HepG2 (cell line): ENCODE measurements around the gene PPP1R16B. TPM values are rescaled to one million over a fixed set of nuclear protein-coding genes. Genes with fewer than 3 reads are reported as not detected.
A peak's percentile ranks its signal among the peaks of the same experiment; 100 is the strongest.

ENCODE experiments used
- ATAC-seq: fragments of 200-7000 bp; cut with Tn5 transposase; 3 replicates; pipeline ENCODE4 v1.9.1; 2020; ENCODE audit warnings: mild to moderate bottlenecking, moderate library complexity
- BruUV-seq: library from RNA; stranded (reverse); fragments of 400-500 nt; replicated peaks from 2 replicates; lab custom pipeline; 2021; lab: Mats Ljungman, UMichigan
- CTCF ChIA-PET: fragments of 300-600 bp; formaldehyde crosslinking; extraction: SDS; loops from one replicate; lab custom pipeline; 2021; ENCODE audit warnings: low total read pairs, inconsistent platforms, low intra/inter-chr PET ratio; lab: Yijun Ruan, JAX
- POLR2A ChIA-PET: fragments of 350-600 bp; sonication (Branson Sonifier 250); formaldehyde crosslinking; loops from one replicate; lab custom pipeline; 2020; ENCODE audit warnings: antibody characterized with exemption, inconsistent platforms; lab: Yijun Ruan, JAX
- DNase-seq: peaks from one replicate; pipeline ENCODE4 v3.0.0-alpha.2; 2015; ENCODE audit warnings: low spot score
- FAIRE-seq: peaks from 3 replicates; lab custom pipeline; 2011; peaks lifted over from hg19 to GRCh38; lab: Jason Lieb, UNC
- H2AFZ ChIP-seq: one replicate; pipeline ENCODE4 v1.6.1; 2011; ENCODE audit warnings: low read length, inconsistent platforms
- H3K27ac ChIP-seq: fragments of 300-600 bp; 3 replicates; pipeline ENCODE4 v1.8.0; 2011; ENCODE audit warnings: mixed run types, mild to moderate bottlenecking, mixed read lengths, low read length, inconsistent platforms; ENCODE audit not compliant: insufficient read depth; ENCODE audit errors: extremely low read length
- H3K27me3 ChIP-seq, 2 experiments: fragments of 200-600 bp in 1 of 2; 2 replicates in 1 of 2; 3 replicates in 1 of 2; pipeline versions ENCODE4 v1.6.0 to v1.8.0; 2011; ENCODE audit warnings: low read length in 2 of 2, mild to moderate bottlenecking in 2 of 2, moderate library complexity in 2 of 2, inconsistent platforms in 1 of 2; ENCODE audit not compliant: insufficient read depth in 2 of 2, control insufficient read depth in 1 of 2
- H3K36me3 ChIP-seq, 2 experiments: fragments of 200-600 bp in 1 of 2; replicated peaks in 1 of 2; 2 replicates in 1 of 2; 3 replicates in 1 of 2; pipeline versions ENCODE4 v1.5.1 to v1.8.0; 2011; ENCODE audit warnings: low read length in 2 of 2, inconsistent platforms in 1 of 2; ENCODE audit not compliant: insufficient read depth in 2 of 2, control insufficient read depth in 1 of 2
- H3K4me1 ChIP-seq: 2 replicates; pipeline ENCODE4 v1.5.1; 2012; ENCODE audit warnings: low read length, inconsistent platforms; ENCODE audit not compliant: insufficient read depth
- H3K4me2 ChIP-seq: 2 replicates; pipeline ENCODE4 v1.6.0; 2011; ENCODE audit warnings: low read depth, low read length, inconsistent platforms
- H3K4me3 ChIP-seq, 3 experiments: fragments of 200-600 bp in 1 of 3; sonication (generic), shearing (Covaris generic) in 1 of 3; replicated peaks in 1 of 3; 2 replicates each; pipeline ENCODE4 v1.5.1; 2011 to 2016; ENCODE audit warnings: low read length in 3 of 3, inconsistent platforms in 2 of 3, low read depth in 2 of 3, mild to moderate bottlenecking in 2 of 3, control low read depth in 1 of 3, mixed read lengths in 1 of 3; ENCODE audit not compliant: insufficient read depth in 1 of 3
- H3K79me2 ChIP-seq: one replicate; pipeline ENCODE4 v1.6.1; 2011; ENCODE audit warnings: low read length, inconsistent platforms; ENCODE audit not compliant: insufficient read depth
- H3K9ac ChIP-seq: 2 replicates; pipeline ENCODE4 v1.6.0; 2011; ENCODE audit warnings: mild to moderate bottlenecking, low read depth, low read length, inconsistent platforms; ENCODE audit not compliant: insufficient read depth
- H3K9me3 ChIP-seq: 2 replicates; pipeline ENCODE4 v1.5.1; 2012; ENCODE audit warnings: mild to moderate bottlenecking, low read length
- H4K20me1 ChIP-seq: 2 replicates; pipeline ENCODE4 v1.6.0; 2011; ENCODE audit warnings: inconsistent platforms, mild to moderate bottlenecking, low read length, moderate library complexity; ENCODE audit not compliant: insufficient read depth
- HOXA9 ChIP-seq: sonication (generic); formaldehyde crosslinking; IDR thresholded peaks from 2 replicates; pipeline ENCODE4 v1.8.1; 2022; ENCODE audit warnings: missing genetic modification reagents, mild to moderate bottlenecking, moderate library complexity, borderline replicate concordance
- KDM3A ChIP-seq: IDR thresholded peaks from 2 replicates; pipeline ENCODE4 v1.6.1; 2018; ENCODE audit warnings: low read depth, missing compliant biosample characterization
- PCBP2 ChIP-seq: fragments of 200-400 bp; formaldehyde crosslinking; optimal IDR thresholded peaks from 2 replicates; pipeline ENCODE3; 2018; ENCODE audit warnings: low read length, low read depth; ENCODE audit not compliant: poor library complexity, severe bottlenecking
- RORA ChIP-seq: sonication (generic); formaldehyde crosslinking; IDR thresholded peaks from 2 replicates; pipeline ENCODE4 v1.5.0; 2020; ENCODE audit warnings: mild to moderate bottlenecking, missing genetic modification reagents, moderate library complexity
- ZNF235 ChIP-seq: sonication (generic); formaldehyde crosslinking; IDR thresholded peaks from 2 replicates; pipeline ENCODE4 v1.8.1; 2023; ENCODE audit warnings: mild to moderate bottlenecking, missing genetic modification reagents, borderline replicate concordance
- ZNF7 ChIP-seq: IDR thresholded peaks from 2 replicates; pipeline ENCODE4 v1.6.1; 2016; ENCODE audit warnings: missing biosample characterization, missing genetic modification reagents
- WGBS: methylation state at CpG from one replicate; pipeline ENCODE4 v1.1.6; 2017; ENCODE audit warnings: low lambda C conversion rate; 5-methylcytosine and 5-hydroxymethylcytosine counted together
- in situ Hi-C: cut with HindIII; loops from 2 replicates; pipeline ENCODE4 v1.10.0; 2017; ENCODE audit warnings: low pct_unique_long_range_greater_than_20kb; ENCODE audit not compliant: extremely low pct_ligation_motif_present
- intact Hi-C: fragments of 100-400 bp; cut with micrococcal nuclease; formaldehyde crosslinking; loops from one replicate; pipeline ENCODE4 v1.10.0; 2022; ENCODE audit not compliant: unreplicated experiment
- polyA plus RNA-seq, 8 experiments: library from polyadenylated mRNA; depleted of rRNA in 3 of 8; stranded (reverse) in 7 of 8; unstranded in 1 of 8; fragments of >200 nt; fragmentation: Illumina TruSeq in 4 of 8; extraction: Trizol in 4 of 8; gene quantifications; 2 replicates each; pipeline versions ENCODE4 v1.2.1 to v1.2.3, GENCODE V29; 2011 to 2016; ENCODE audit warnings: low read depth in 4 of 8, missing spikeins in 1 of 8, mixed read lengths in 1 of 8; ENCODE audit not compliant: insufficient read depth in 1 of 8
- total RNA-seq, 5 experiments: library from RNA; depleted of rRNA; stranded (reverse); fragments of >200 nt; fragmentation: Illumina TruSeq; extraction: Trizol; gene quantifications; 2 replicates each; pipeline ENCODE4 v1.2.3, GENCODE V29; 2016; ENCODE audit warnings: low read depth in 1 of 5
- TF ChIP-seq, protein P1 (sequence below): sonication (generic); formaldehyde crosslinking; IDR thresholded peaks from 2 replicates; pipeline ENCODE4 v1.8.1; 2023; ENCODE audit warnings: mild to moderate bottlenecking, inconsistent platforms, moderate library complexity, missing genetic modification reagents, borderline replicate concordance
- TF ChIP-seq, protein P2 (sequence below): sonication (generic); formaldehyde crosslinking; conservative IDR thresholded peaks from 2 replicates; pipeline ENCODE4 v1.8.1; 2023; ENCODE audit warnings: missing genetic modification reagents

PPP1R16B gene
- total and polyA plus RNA-seq, 2 of the 13 experiments (the other 11 are each of a cell fraction or from before 2014, with no cell fraction given), result 0.02 to 0.11 TPM

DNA sequence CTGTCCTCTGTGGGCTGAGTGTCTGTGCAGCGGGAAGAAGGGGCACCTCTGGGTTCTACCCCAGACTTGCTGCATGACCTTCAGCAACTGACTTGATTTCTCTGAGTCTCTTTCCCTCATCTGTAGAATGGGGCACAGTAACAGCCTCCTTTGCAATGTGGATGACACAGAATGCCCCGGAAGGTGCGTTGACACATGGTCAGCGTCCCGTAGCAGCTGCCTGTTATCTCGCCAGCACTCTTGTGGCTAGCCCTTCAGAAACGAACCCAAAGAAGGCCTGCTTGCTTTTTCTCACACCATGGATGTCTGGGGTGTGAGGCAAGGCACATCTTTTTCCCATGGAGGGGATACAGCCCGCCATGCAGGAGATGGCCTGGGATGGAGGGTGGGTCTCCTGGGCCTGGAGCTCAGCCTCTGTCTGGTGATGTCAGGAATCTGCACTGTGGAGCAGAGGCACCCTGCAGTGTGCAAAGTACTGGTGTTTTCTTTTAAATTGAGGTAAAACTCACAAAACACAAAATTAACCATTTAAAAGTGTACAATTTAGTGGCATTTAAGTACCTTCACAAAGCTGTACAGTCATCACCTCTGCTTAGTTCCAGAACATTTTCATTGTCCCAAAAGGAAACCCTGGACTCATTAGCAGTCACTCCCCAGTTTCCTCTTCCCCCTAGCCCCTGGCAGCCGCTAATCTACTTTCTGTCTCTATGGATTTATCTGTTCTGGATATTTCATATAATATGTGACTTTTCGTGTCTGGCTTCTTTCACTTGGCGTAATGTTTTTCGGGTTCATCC is 61.0 kb downstream of the PPP1R16B start:
- FAIRE-seq, result peak; percentile 28
- DNase-seq, result no peak
- H3K4me2 ChIP-seq, result no peak overlapping the region
- peaks cover 5 to 26% of the 10 kb centered on the region in 2 experiments; a peak in 3 of 5 replicates for H3K27me3 ChIP-seq
- H3K27ac ChIP-seq, result no peak overlapping the region
- no peaks in the 10 kb centered on the region for H3K36me3 ChIP-seq
- H3K4me3 ChIP-seq, result no peak overlapping the region
- ATAC-seq, result no peak
- BruUV-seq, result no TSS peak
- no peaks in the 10 kb centered on the region for H4K20me1 ChIP-seq
- no peaks in the 10 kb centered on the region for H3K9me3 ChIP-seq
- H3K4me1 ChIP-seq, result peaks cover 9% of the 10 kb centered on the region
- no peak overlapping the region for H2AFZ ChIP-seq
- no peak overlapping the region for H3K9ac ChIP-seq
- no peaks in the 10 kb centered on the region for H3K79me2 ChIP-seq
- ChIA-PET POLR2A (no interaction called here), CTCF (no interaction called here)
- intact Hi-C loops (no loop called here), in situ Hi-C loops (no loop called here)
- 54% methylated on average over 11 of the region's 12 CpGs for WGBS
- TF ChIP-seq, protein P1, sequence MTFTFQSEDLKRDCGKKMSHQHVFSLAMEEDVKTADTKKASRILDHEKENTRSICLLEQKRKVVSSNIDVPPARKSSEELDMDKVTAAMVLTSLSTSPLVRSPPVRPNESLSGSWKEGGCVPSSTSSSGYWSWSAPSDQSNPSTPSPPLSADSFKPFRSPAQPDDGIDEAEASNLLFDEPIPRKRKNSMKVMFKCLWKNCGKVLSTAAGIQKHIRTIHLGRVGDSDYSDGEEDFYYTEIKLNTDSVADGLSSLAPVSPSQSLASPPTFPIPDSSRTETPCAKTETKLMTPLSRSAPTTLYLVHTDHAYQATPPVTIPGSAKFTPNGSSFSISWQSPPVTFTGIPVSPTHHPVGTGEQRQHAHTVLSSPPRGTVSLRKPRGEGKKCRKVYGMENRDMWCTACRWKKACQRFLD (CRISPR knock-in tag), result no peak
- TF ChIP-seq ZNF7 (CRISPR knock-in tag) (no peak), PCBP2 (no peak), KDM3A (CRISPR knock-in tag) (no peak), ZNF235 (CRISPR knock-in tag) (no peak), HOXA9 (CRISPR knock-in tag) (no peak), RORA (CRISPR knock-in tag) (no peak)
- TF ChIP-seq, protein P2, sequence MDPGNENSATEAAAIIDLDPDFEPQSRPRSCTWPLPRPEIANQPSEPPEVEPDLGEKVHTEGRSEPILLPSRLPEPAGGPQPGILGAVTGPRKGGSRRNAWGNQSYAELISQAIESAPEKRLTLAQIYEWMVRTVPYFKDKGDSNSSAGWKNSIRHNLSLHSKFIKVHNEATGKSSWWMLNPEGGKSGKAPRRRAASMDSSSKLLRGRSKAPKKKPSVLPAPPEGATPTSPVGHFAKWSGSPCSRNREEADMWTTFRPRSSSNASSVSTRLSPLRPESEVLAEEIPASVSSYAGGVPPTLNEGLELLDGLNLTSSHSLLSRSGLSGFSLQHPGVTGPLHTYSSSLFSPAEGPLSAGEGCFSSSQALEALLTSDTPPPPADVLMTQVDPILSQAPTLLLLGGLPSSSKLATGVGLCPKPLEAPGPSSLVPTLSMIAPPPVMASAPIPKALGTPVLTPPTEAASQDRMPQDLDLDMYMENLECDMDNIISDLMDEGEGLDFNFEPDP, result no peak
